GM10248 (cell line): ENCODE results near the gene NUDCD2.

Experiments used
- CTCF ChIA-PET: fragments of 300-600 bp; sonication (Branson Sonifier 250); formaldehyde crosslinking; extraction: SDS; loops from one replicate; lab custom pipeline; 2021; ENCODE audit warnings: antibody characterized with exemption; lab: Yijun Ruan, JAX
- POLR2A ChIA-PET: fragments of 350-650 bp; sonication (Branson Sonifier 250); formaldehyde crosslinking; extraction: SDS; loops from one replicate; lab custom pipeline; 2020; ENCODE audit warnings: antibody characterized with exemption; lab: Yijun Ruan, JAX
- DNase-seq: peaks from one replicate; pipeline ENCODE4 v3.0.0; 2012; ENCODE audit errors: extremely low spot score
- CTCF ChIP-seq: IDR thresholded peaks from 2 replicates; pipeline ENCODE4 v1.5.1; 2012; ENCODE audit warnings: mild to moderate bottlenecking, low read depth; ENCODE audit errors: extremely low read depth, missing control alignments, control extremely low read depth

Gene NUDCD2

GRCh38 chr5:163505368-163506094 lies 45.6 kb upstream of the NUDCD2 start, which contains the start of gene MAT2B:
Gene MAT2B, plus strand, starts transcription at chr5:163505619. Its CDS starts 68 bp downstream, at chr5:163505687.
- ChIA-PET CTCF (interaction anchor here (0.9 to 3.6 kb wide), 8 partner anchors 11 to 50 kb away, joined by 3 to 19 read pairs (median 4); partner anchors contain the start of genes HMMR and NUDCD2), POLR2A (interaction anchor here (1.0 kb wide), 3 partner anchors 43 to 45 kb away, joined by 3 to 5 read pairs (median 3); partner anchors contain the start of genes HMMR and NUDCD2)
- peak; percentile 69 for TF ChIP-seq CTCF
- peak; percentile 94 for DNase-seq

- ChIA-PET CTCF (interaction anchor here (0.9 to 3.6 kb wide), 8 partner anchors 11 to 50 kb away, joined by 3 to 19 read pairs (median 4); partner anchors contain the start of genes HMMR and NUDCD2), POLR2A (interaction anchor here (1.0 kb wide), 3 partner anchors 42 to 45 kb away, joined by 3 to 5 read pairs (median 3); partner anchors contain the start of genes HMMR and NUDCD2)
- no peak for TF ChIP-seq CTCF
- no peak for DNase-seq
Observed at GRCh38 chr5:163505049-163505367, 45.1 kb upstream of the NUDCD2 start.

- ChIA-PET POLR2A (no interaction called here), CTCF (interaction anchor here (3.6 kb wide), 1 partner anchor 45 kb away, joined by 19 read pairs; the partner anchor contains the start of genes HMMR and NUDCD2)
- no peak for DNase-seq
- TF ChIP-seq CTCF: no peak
Observed at GRCh38 chr5:163504079-163504931, 44.4 kb upstream of the NUDCD2 start.

- peak; percentile 35 for DNase-seq
- CTCF ChIA-PET: interaction anchor here (0.7 to 3.6 kb wide), 3 partner anchors 9 to 44 kb away, joined by 3 to 19 read pairs (median 3); partner anchors contain the start of genes HMMR and NUDCD2
- peak; percentile 46 for TF ChIP-seq CTCF
- POLR2A ChIA-PET: no interaction called here
Observed at GRCh38 chr5:163503106-163504078, 43.5 kb upstream of the NUDCD2 start.

- TF ChIP-seq CTCF: no peak
- no peak for DNase-seq
- ChIA-PET POLR2A (no interaction called here), CTCF (interaction anchor here (0.7 to 3.6 kb wide), 2 partner anchors 29 to 43 kb away, joined by 3 to 19 read pairs; partner anchors contain the start of genes HMMR and NUDCD2)
Observed at GRCh38 chr5:163502521-163502920, 42.6 kb upstream of the NUDCD2 start.
